ENCODE results near the gene GRIN2C. TPM values are rescaled to one million over a fixed set of nuclear protein-coding genes. Genes with fewer than 3 reads are reported as not detected.

Gene GRIN2C
- total RNA-seq, 1 experiment from 2014 or later, result 5.2 TPM

- CTCF ChIA-PET, result interaction anchor here (1.7 kb wide), 1 partner anchor 70 kb away, joined by 5 read pairs; the partner anchor contains the start of gene RAB37
These were observed 52.2 kb downstream of the GRIN2C start for GRCh38 chr17:74807441-74807840.

GRCh38 chr17:74806334-74806733, 53.4 kb downstream of the GRIN2C start:
- no peak for DNase-seq
- H3K4me3 Mint-ChIP-seq (ENCODE audit: unreplicated experiment), result no peak overlapping the region
- BruUV-seq (replicated peaks), result no TSS peak
- TF ChIP-seq CTCF (IDR thresholded peaks at IDR 0.05; ENCODE audit: insufficient read depth in 1 of 2, low read depth in 1 of 2, low read length in 1 of 2, severe bottlenecking in 1 of 2, unreplicated experiment in 1 of 2), result no peak
- Histone ChIP-seq H3K4me3 (ENCODE audit: low read depth, low read length) (no peak overlapping the region), H3K36me3 (ENCODE audit: control insufficient read depth, insufficient read depth, low read length) (0 out of 2 replicates have a peak, but pooled peaks cover 1% of the 10 kb centered on the region), H3K27me3 (replicated peaks; ENCODE audit: control insufficient read depth, insufficient read depth, low read length) (no peaks in the 10 kb centered on the region), H3K9me3 (no peaks in the 10 kb centered on the region), H3K4me1 (no peaks in the 10 kb centered on the region)
- no peaks in the 10 kb centered on the region for H3K36me3 Mint-ChIP-seq (ENCODE audit: insufficient read depth, unreplicated experiment)
- H3K4me1 Mint-ChIP-seq (ENCODE audit: low read depth, unreplicated experiment), result no peaks in the 10 kb centered on the region
- ChIA-PET POLR2A (interaction anchor here (0.5 kb wide), 1 partner anchor 67 kb away, joined by 3 read pairs; no protein-coding TSS in a partner anchor), CTCF (interaction anchor here (0.5 to 1.7 kb wide), 2 partner anchors 11 to 69 kb away, joined by 3 to 5 read pairs; partner anchors contain the start of gene RAB37)
- H3K27ac Mint-ChIP-seq (ENCODE audit: unreplicated experiment), result no peak overlapping the region
- no peaks in the 10 kb centered on the region for H3K27me3 Mint-ChIP-seq (ENCODE audit: insufficient read depth, unreplicated experiment)
- intact Hi-C loops (cut with micrococcal nuclease; ENCODE audit: unreplicated experiment), result no loop called here
- H3K9me3 Mint-ChIP-seq (ENCODE audit: unreplicated experiment), result no peaks in the 10 kb centered on the region

More at GRCh38 chr17:74807441-74807840, 52.2 kb downstream of the GRIN2C start:
- Mint-ChIP-seq H3K9me3 (ENCODE audit: unreplicated experiment) (no peaks in the 10 kb centered on the region), H3K4me1 (ENCODE audit: low read depth, unreplicated experiment) (no peaks in the 10 kb centered on the region), H3K27ac (ENCODE audit: unreplicated experiment) (no peak overlapping the region), H3K36me3 (ENCODE audit: insufficient read depth, unreplicated experiment) (no peaks in the 10 kb centered on the region), H3K4me3 (ENCODE audit: unreplicated experiment) (no peak overlapping the region), H3K27me3 (ENCODE audit: insufficient read depth, unreplicated experiment) (no peaks in the 10 kb centered on the region)
- POLR2A ChIA-PET, result interaction anchor here (0.6 kb wide), 1 partner anchor 205 kb away, joined by 3 read pairs; the partner anchor contains the start of gene MRPL58
- Histone ChIP-seq H3K4me3 (ENCODE audit: low read depth, low read length) (no peak overlapping the region), H3K9me3 (no peaks in the 10 kb centered on the region), H3K36me3 (ENCODE audit: control insufficient read depth, insufficient read depth, low read length) (0 out of 2 replicates have a peak, but pooled peaks cover 1% of the 10 kb centered on the region), H3K27me3 (replicated peaks; ENCODE audit: control insufficient read depth, insufficient read depth, low read length) (no peaks in the 10 kb centered on the region), H3K4me1 (no peaks in the 10 kb centered on the region)
- intact Hi-C loops (cut with micrococcal nuclease; ENCODE audit: unreplicated experiment), result no loop called here
- DNase-seq, result no peak
- TF ChIP-seq CTCF (IDR thresholded peaks at IDR 0.05; ENCODE audit: insufficient read depth in 1 of 2, low read depth in 1 of 2, low read length in 1 of 2, severe bottlenecking in 1 of 2, unreplicated experiment in 1 of 2), result no peak
- no TSS peak for BruUV-seq (replicated peaks)

- H3K4me3 ChIP-seq (ENCODE audit: low read depth, low read length), result no peak overlapping the region
- ChIA-PET POLR2A (interaction anchor here (0.5 kb wide), 1 partner anchor 68 kb away, joined by 8 read pairs; no protein-coding TSS in a partner anchor), CTCF (no interaction called here)
- TF ChIP-seq CTCF (IDR thresholded peaks at IDR 0.05; ENCODE audit: insufficient read depth in 1 of 2, low read depth in 1 of 2, low read length in 1 of 2, severe bottlenecking in 1 of 2, unreplicated experiment in 1 of 2), result no peak
- no peaks in the 10 kb centered on the region for H3K27me3 ChIP-seq (replicated peaks; ENCODE audit: control insufficient read depth, insufficient read depth, low read length)
- no TSS peak for BruUV-seq (replicated peaks)
- no peaks in the 10 kb centered on the region for H3K4me1 ChIP-seq
- H3K9me3 ChIP-seq, result no peaks in the 10 kb centered on the region
- DNase-seq, result no peak
- no peaks in the 10 kb centered on the region for H3K36me3 Mint-ChIP-seq (ENCODE audit: insufficient read depth, unreplicated experiment)
- intact Hi-C loops (cut with micrococcal nuclease; ENCODE audit: unreplicated experiment), result no loop called here
- 0 out of 2 replicates have a peak, but pooled peaks cover 1% of the 10 kb centered on the region for H3K36me3 ChIP-seq (ENCODE audit: control insufficient read depth, insufficient read depth, low read length)
- no peaks in the 10 kb centered on the region for H3K4me1 Mint-ChIP-seq (ENCODE audit: low read depth, unreplicated experiment)
- H3K4me3 Mint-ChIP-seq (ENCODE audit: unreplicated experiment), result no peak overlapping the region
- no peaks in the 10 kb centered on the region for H3K27me3 Mint-ChIP-seq (ENCODE audit: insufficient read depth, unreplicated experiment)
- H3K9me3 Mint-ChIP-seq (ENCODE audit: unreplicated experiment), result no peaks in the 10 kb centered on the region
- no peak overlapping the region for H3K27ac Mint-ChIP-seq (ENCODE audit: unreplicated experiment)
These were observed 54.1 kb downstream of the GRIN2C start for GRCh38 chr17:74805591-74805991.

Data from Caco-2 (cell line).